ENCODE results near the gene HNRNPA2B1. TPM values are rescaled to one million over a fixed set of nuclear protein-coding genes. Genes with fewer than 3 reads are reported as not detected.
A peak's percentile ranks its signal among the peaks of the same experiment; 100 is the strongest.

Gene HNRNPA2B1
- total and polyA plus RNA-seq, 4 experiments from 2014 or later: 450 to 700 (median 470) TPM

GRCh38 chr7:26189697-26190096 lies 10.8 kb downstream of the HNRNPA2B1 start:
- H3K27ac ChIP-seq (ENCODE audit: low read depth, low read length): no peak overlapping the region
- ChIA-PET POLR2A (ENCODE audit: partially characterized antibody) (interaction anchor here (1.0 to 13.7 kb wide), 10 partner anchors 7 to 107 kb away, joined by 3 to 369 read pairs (median 14); partner anchors contain the start of genes CBX3, HNRNPA2B1 and NFE2L3), CTCF (ENCODE audit: partially characterized antibody) (interaction anchor here (1.0 to 3.8 kb wide), 6 partner anchors 8 to 111 kb away, joined by 3 to 34 read pairs (median 6); no protein-coding TSS in a partner anchor)
- no peak for DNase-seq
- H3K27me3 ChIP-seq (ENCODE audit: insufficient read depth, low read length): no peaks in the 10 kb centered on the region
- peaks cover 90% of the 10 kb centered on the region for H3K4me1 ChIP-seq (ENCODE audit: insufficient read depth, low read length)
- Mint-ChIP-seq H3K36me3 (peaks cover 64 to 91% of the 10 kb centered on the region in 2 donors), H3K4me3 (peak overlapping the region in 1 of 8 donors; percentile 35), H3K27ac (peak overlapping the region in 3 of 7 donors; percentile 12 to 99 (median 37)), H3K9me3 (peaks cover 0 to 8% (median 0%) of the 10 kb centered on the region in 8 donors), H3K4me1 (peaks cover 65 to 99% (median 82%) of the 10 kb centered on the region in 4 donors), H3K27me3 (no peaks in the 10 kb centered on the region)
- no peaks in the 10 kb centered on the region for H3K9me3 ChIP-seq (ENCODE audit: control insufficient read depth in 1 of 2, low read length in 2 of 2)
- intact Hi-C loops (cut with micrococcal nuclease): no loop called here
- no peak overlapping the region for H3K4me3 ChIP-seq (ENCODE audit: low read length in 2 of 2)
- H3K36me3 ChIP-seq (ENCODE audit: insufficient read depth, low read length): peaks cover 57% of the 10 kb centered on the region

- no peak overlapping the region for H3K4me3 ChIP-seq (ENCODE audit: low read length in 2 of 2)
- peaks cover 84% of the 10 kb centered on the region for H3K4me1 ChIP-seq (ENCODE audit: insufficient read depth, low read length)
- Mint-ChIP-seq H3K27ac (peak overlapping the region in 4 of 7 donors; percentile 1 to 99 (median 58)), H3K4me1 (peaks cover 64 to 99% (median 81%) of the 10 kb centered on the region in 4 donors), H3K9me3 (peaks cover 0 to 5% (median 0%) of the 10 kb centered on the region in 8 donors), H3K36me3 (peaks cover 65 to 91% of the 10 kb centered on the region in 2 donors), H3K27me3 (no peaks in the 10 kb centered on the region), H3K4me3 (peak overlapping the region in 1 of 8 donors; percentile 35)
- no peaks in the 10 kb centered on the region for H3K9me3 ChIP-seq (ENCODE audit: control insufficient read depth in 1 of 2, low read length in 2 of 2)
- H3K36me3 ChIP-seq (ENCODE audit: insufficient read depth, low read length): peaks cover 51% of the 10 kb centered on the region
- no peak for DNase-seq
- H3K27ac ChIP-seq (ENCODE audit: low read depth, low read length): peak overlapping the region; percentile 4
- intact Hi-C loops (cut with micrococcal nuclease): loop anchor here (1.0 kb wide), 1 partner anchor 9 kb away; no protein-coding TSS in a partner anchor
- CTCF ChIA-PET (ENCODE audit: partially characterized antibody): interaction anchor here (0.9 to 3.8 kb wide), 9 partner anchors 9 to 176 kb away, joined by 3 to 34 read pairs (median 4); no protein-coding TSS in a partner anchor
- POLR2A ChIA-PET (ENCODE audit: partially characterized antibody): interaction anchor here (1.0 to 13.7 kb wide), 10 partner anchors 8 to 108 kb away, joined by 3 to 369 read pairs (median 14); partner anchors contain the start of genes CBX3, HNRNPA2B1 and NFE2L3
- no peaks in the 10 kb centered on the region for H3K27me3 ChIP-seq (ENCODE audit: insufficient read depth, low read length)
Observed at GRCh38 chr7:26188957-26189541, 11.5 kb downstream of the HNRNPA2B1 start.

- no peaks in the 10 kb centered on the region for H3K27me3 ChIP-seq (ENCODE audit: insufficient read depth, low read length)
- H3K27me3 Mint-ChIP-seq: no peaks in the 10 kb centered on the region
- H3K27ac Mint-ChIP-seq: peak overlapping the region in 6 of 7 donors; percentile 25 to 99 (median 49)
- POLR2A ChIA-PET (ENCODE audit: partially characterized antibody): interaction anchor here (1.0 to 13.7 kb wide), 12 partner anchors 9 to 108 kb away, joined by 3 to 369 read pairs (median 11); partner anchors contain the start of genes CBX3, HNRNPA2B1 and NFE2L3
- H3K36me3 ChIP-seq (ENCODE audit: insufficient read depth, low read length): peaks cover 44% of the 10 kb centered on the region
- H3K9me3 ChIP-seq (ENCODE audit: control insufficient read depth in 1 of 2, low read length in 2 of 2): no peaks in the 10 kb centered on the region
- intact Hi-C loops (cut with micrococcal nuclease): loop anchor here (1.0 kb wide), 1 partner anchor 10 kb away; no protein-coding TSS in a partner anchor
- H3K4me1 ChIP-seq (ENCODE audit: insufficient read depth, low read length): peaks cover 77% of the 10 kb centered on the region
- H3K36me3 Mint-ChIP-seq: peaks cover 60 to 89% of the 10 kb centered on the region in 2 donors
- H3K4me3 Mint-ChIP-seq: peak overlapping the region in 2 of 8 donors; percentile 3 to 47
- CTCF ChIA-PET (ENCODE audit: partially characterized antibody): interaction anchor here (0.9 to 3.8 kb wide), 11 partner anchors 9 to 177 kb away, joined by 3 to 34 read pairs (median 3); no protein-coding TSS in a partner anchor
- no peak for DNase-seq
- H3K4me3 ChIP-seq (ENCODE audit: low read length in 2 of 2): no peak overlapping the region
- H3K9me3 Mint-ChIP-seq: peaks cover 0 to 6% (median 0%) of the 10 kb centered on the region in 8 donors
- H3K27ac ChIP-seq (ENCODE audit: low read depth, low read length): no peak overlapping the region
- peaks cover 58 to 98% (median 79%) of the 10 kb centered on the region in 4 donors for H3K4me1 Mint-ChIP-seq
Observed at GRCh38 chr7:26188206-26188956, 12.2 kb downstream of the HNRNPA2B1 start.

DNA sequence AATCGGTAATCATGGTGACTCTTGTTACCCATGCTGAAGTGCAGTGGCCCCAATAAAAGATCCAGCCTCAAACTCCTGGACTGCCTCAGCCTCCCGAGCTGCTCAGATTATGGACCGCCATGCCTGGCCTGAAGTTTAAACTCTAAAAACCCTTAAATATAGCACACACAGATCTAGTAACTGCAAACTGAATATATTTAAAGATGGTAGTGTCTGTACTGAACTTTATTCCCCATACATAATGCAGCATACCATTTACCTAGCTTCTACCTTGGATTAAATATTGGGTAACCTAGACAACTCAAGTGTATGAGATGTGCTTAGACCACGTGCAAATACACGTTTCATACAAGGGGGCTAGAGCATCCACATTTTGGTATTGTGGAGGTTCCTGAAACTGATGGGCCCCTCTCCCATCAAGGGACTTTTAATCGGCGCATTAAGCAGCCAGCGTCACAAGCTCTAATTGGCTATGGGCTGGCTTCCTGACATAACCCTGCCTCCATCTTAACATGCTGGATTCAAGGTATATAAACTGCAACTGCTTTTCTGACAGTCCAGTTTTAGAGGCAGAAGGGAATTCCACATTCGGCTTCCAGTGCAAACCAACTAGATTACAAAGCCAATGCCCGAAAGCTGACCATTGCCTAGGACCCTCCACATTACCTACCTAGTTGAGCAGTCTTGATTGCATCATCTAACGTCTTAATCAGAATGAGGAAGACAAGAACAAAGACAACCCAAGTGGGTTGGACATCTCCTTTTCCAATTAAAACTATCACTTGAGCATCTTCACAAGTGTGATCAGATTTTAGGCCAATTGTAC lies 13.0 kb downstream of the HNRNPA2B1 start:
- Histone ChIP-seq H3K9me3 (ENCODE audit: control insufficient read depth in 1 of 2, low read length in 2 of 2) (no peaks in the 10 kb centered on the region), H3K27me3 (ENCODE audit: insufficient read depth, low read length) (no peaks in the 10 kb centered on the region), H3K4me1 (ENCODE audit: insufficient read depth, low read length) (peaks cover 74% of the 10 kb centered on the region), H3K4me3 (ENCODE audit: low read length in 2 of 2) (no peak overlapping the region), H3K36me3 (ENCODE audit: insufficient read depth, low read length) (peaks cover 36% of the 10 kb centered on the region), H3K27ac (ENCODE audit: low read depth, low read length) (no peak overlapping the region)
- peaks cover 52 to 81% of the 10 kb centered on the region in 2 donors for H3K36me3 Mint-ChIP-seq
- H3K9me3 Mint-ChIP-seq: peaks cover 0 to 6% (median 0%) of the 10 kb centered on the region in 8 donors
- peak overlapping the region; percentile 52 to 99 (median 75) for H3K27ac Mint-ChIP-seq
- intact Hi-C loops (cut with micrococcal nuclease): loop anchor here (1.0 kb wide), 1 partner anchor 11 kb away; no protein-coding TSS in a partner anchor
- H3K4me3 Mint-ChIP-seq: peak overlapping the region in 3 of 8 donors; percentile 7 to 55 (median 17)
- ChIA-PET POLR2A (ENCODE audit: partially characterized antibody) (interaction anchor here (1.1 to 13.7 kb wide), 10 partner anchors 8 to 109 kb away, joined by 3 to 369 read pairs (median 14); partner anchors contain the start of genes CBX3, HNRNPA2B1 and NFE2L3), CTCF (ENCODE audit: partially characterized antibody) (interaction anchor here (0.9 to 3.8 kb wide), 8 partner anchors 10 to 117 kb away, joined by 3 to 34 read pairs (median 4); partner anchors contain the start of gene NFE2L3)
- peaks cover 51 to 90% (median 74%) of the 10 kb centered on the region in 4 donors for H3K4me1 Mint-ChIP-seq
- H3K27me3 Mint-ChIP-seq: no peaks in the 10 kb centered on the region
- no peak for DNase-seq

GRCh38 chr7:26186364-26187311 lies 13.9 kb downstream of the HNRNPA2B1 start:
- Histone ChIP-seq H3K36me3 (ENCODE audit: insufficient read depth, low read length) (peaks cover 28% of the 10 kb centered on the region), H3K27me3 (ENCODE audit: insufficient read depth, low read length) (no peaks in the 10 kb centered on the region), H3K9me3 (ENCODE audit: control insufficient read depth in 1 of 2, low read length in 2 of 2) (no peaks in the 10 kb centered on the region), H3K4me3 (ENCODE audit: low read length in 2 of 2) (no peak overlapping the region), H3K27ac (ENCODE audit: low read depth, low read length) (no peak overlapping the region), H3K4me1 (ENCODE audit: insufficient read depth, low read length) (peaks cover 72% of the 10 kb centered on the region)
- ChIA-PET POLR2A (ENCODE audit: partially characterized antibody) (interaction anchor here (2.6 to 13.7 kb wide), 5 partner anchors 10 to 35 kb away, joined by 9 to 369 read pairs (median 28); partner anchors contain the start of genes CBX3, HNRNPA2B1 and NFE2L3), CTCF (ENCODE audit: partially characterized antibody) (interaction anchor here (0.8 to 3.8 kb wide), 5 partner anchors 11 to 96 kb away, joined by 3 to 34 read pairs (median 3); partner anchors contain the start of gene NFE2L3)
- Mint-ChIP-seq H3K27me3 (no peaks in the 10 kb centered on the region), H3K36me3 (peaks cover 43 to 73% of the 10 kb centered on the region in 2 donors), H3K4me3 (peak overlapping the region in 2 of 8 donors; percentile 1 to 17), H3K9me3 (peaks cover 0 to 8% (median 0%) of the 10 kb centered on the region in 8 donors), H3K4me1 (peaks cover 49 to 89% (median 71%) of the 10 kb centered on the region in 4 donors), H3K27ac (peak overlapping the region; percentile 30 to 99 (median 80))
- intact Hi-C loops (cut with micrococcal nuclease): no loop called here
- no peak for DNase-seq
